H1 (cell line): ENCODE results near the gene OMP. TPM values are rescaled to one million over a fixed set of nuclear protein-coding genes. Genes with fewer than 3 reads are reported as not detected.

Source experiments
- RFX5 ChIP-seq: IDR thresholded peaks from 2 replicates; pipeline ENCODE4 v1.6.1; 2011; ENCODE audit warnings: low read depth, low read length, improper control_type of control experiment, borderline replicate concordance
- polyA plus RNA-seq, 7 experiments: library from polyadenylated mRNA; depleted of rRNA in 3 of 7; stranded (reverse) in 5 of 7; unstranded in 2 of 7; fragments of >200 nt in 5 of 7; fragments of 200-250 nt in 2 of 7; gene quantifications; 1 replicate in 5 of 7; 2 replicates in 1 of 7; 4 replicates in 1 of 7; pipeline versions ENCODE4 v1.2.1 to v1.2.3, GENCODE V29; 2011 to 2013; ENCODE audit warnings: missing spikeins in 2 of 7, mixed read lengths in 2 of 7
- total RNA-seq: library from RNA; stranded (reverse); fragmentation: NEBNext Ultra II Directional; extraction: Animal tissue kit (Norgen Biotek cat#: 25700); gene quantifications from 2 replicates; pipeline ENCODE4 v1.2.1, GENCODE V29; 2021
- TF ChIP-seq, protein P1 (sequence below): IDR thresholded peaks from 2 replicates; pipeline ENCODE4 v1.6.1; 2011; ENCODE audit warnings: low read length, improper control_type of control experiment

Gene OMP
- total and polyA plus RNA-seq, 2 of the 8 experiments (the other 6 are each of a cell fraction or from before 2014, with no cell fraction given) = not detected

- no peak for TF ChIP-seq RFX5
- TF ChIP-seq, protein P1, sequence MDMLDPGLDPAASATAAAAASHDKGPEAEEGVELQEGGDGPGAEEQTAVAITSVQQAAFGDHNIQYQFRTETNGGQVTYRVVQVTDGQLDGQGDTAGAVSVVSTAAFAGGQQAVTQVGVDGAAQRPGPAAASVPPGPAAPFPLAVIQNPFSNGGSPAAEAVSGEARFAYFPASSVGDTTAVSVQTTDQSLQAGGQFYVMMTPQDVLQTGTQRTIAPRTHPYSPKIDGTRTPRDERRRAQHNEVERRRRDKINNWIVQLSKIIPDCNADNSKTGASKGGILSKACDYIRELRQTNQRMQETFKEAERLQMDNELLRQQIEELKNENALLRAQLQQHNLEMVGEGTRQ = no peak
Observed at GRCh38 chr11:77075425-77075905, 27.2 kb upstream of the OMP start (continued).
